B cell (primary cell): ENCODE data around the gene CHD1. TPM values are rescaled to one million over a fixed set of nuclear protein-coding genes. Genes with fewer than 3 reads are reported as not detected.

Experiments used
- ATAC-seq: fragments of 200-7000 bp; cut with Tn5 transposase; one replicate; pipeline ENCODE4 v1.10.0; 2021; ENCODE audit warnings: low read depth, mild to moderate bottlenecking, moderate number of reproducible peaks, moderate library complexity
- CTCF ChIA-PET: fragments of 350-600 bp; sonication (Branson Sonifier 250); formaldehyde crosslinking; loops from one replicate; lab custom pipeline; 2021; ENCODE audit warnings: antibody characterized with exemption, inconsistent platforms; lab: Charles Lee
- POLR2A ChIA-PET: fragments of 350-600 bp; sonication (Branson Sonifier 250); formaldehyde crosslinking; loops from one replicate; lab custom pipeline; 2021; ENCODE audit warnings: antibody characterized with exemption; lab: Charles Lee
- DNase-seq: peaks from one replicate; pipeline ENCODE4 v3.0.0; 2013
- H2AFZ ChIP-seq: 2 replicates; pipeline ENCODE4 v1.6.1; 2012; ENCODE audit warnings: mild to moderate bottlenecking, low read depth, low read length; ENCODE audit not compliant: insufficient read depth, poor library complexity, severe bottlenecking
- H3K27ac ChIP-seq, 2 donors: 1 replicate in 1 of 2; 2 replicates in 1 of 2; pipeline ENCODE4 v1.5.1; 2012 to 2013; ENCODE audit warnings: low read length in 2 of 2, mild to moderate bottlenecking in 2 of 2, moderate library complexity in 1 of 2
- H3K27me3 ChIP-seq, 4 experiments: fragments of 200-600 bp in 1 of 4; sonication (generic) in 1 of 4; replicated peaks in 1 of 4; 1 replicate in 2 of 4; 2 replicates in 2 of 4; pipeline versions ENCODE4 v1.6.1 to v1.7.0; 2013 to 2016; ENCODE audit warnings: low read length in 3 of 4, mild to moderate bottlenecking in 2 of 4, mixed read lengths in 1 of 4, moderate library complexity in 1 of 4; ENCODE audit not compliant: insufficient read depth in 4 of 4, control insufficient read depth in 3 of 4; ENCODE audit errors: control extremely low read depth in 1 of 4
- H3K36me3 ChIP-seq, 2 experiments: replicated peaks in 1 of 2; 1 replicate in 1 of 2; 2 replicates in 1 of 2; pipeline versions ENCODE4 v1.6.1 to v1.7.1; 2013; ENCODE audit warnings: low read length in 1 of 2; ENCODE audit not compliant: insufficient read depth in 2 of 2, control insufficient read depth in 1 of 2; ENCODE audit errors: control extremely low read depth in 1 of 2, extremely low read depth in 1 of 2
- H3K4me1 ChIP-seq, 2 donors: fragments of 200-600 bp in 1 of 2; sonication (generic) in 1 of 2; 1 replicate in 1 of 2; 2 replicates in 1 of 2; pipeline versions ENCODE4 v1.5.1 to v1.6.1; 2013 to 2017; ENCODE audit warnings: low read length in 2 of 2; ENCODE audit not compliant: control insufficient read depth in 2 of 2, insufficient read depth in 2 of 2
- H3K4me2 ChIP-seq: replicated peaks from 2 replicates; pipeline ENCODE3; 2012; ENCODE audit warnings: mild to moderate bottlenecking, low read depth, low read length; ENCODE audit not compliant: poor library complexity, severe bottlenecking
- H3K4me3 ChIP-seq, 5 experiments: fragments of 200-600 bp in 1 of 5; sonication (generic) in 1 of 5; 1 replicate in 3 of 5; 2 replicates in 2 of 5; pipeline versions ENCODE4 v1.5.1 to v1.7.0; 2011 to 2016; ENCODE audit warnings: low read length in 4 of 5, mild to moderate bottlenecking in 4 of 5, low read depth in 2 of 5, control low read depth in 1 of 5, moderate library complexity in 1 of 5; ENCODE audit not compliant: insufficient read depth in 1 of 5; ENCODE audit errors: control extremely low read depth in 1 of 5, extremely low read depth in 1 of 5
- H3K79me2 ChIP-seq: fragments of 200-600 bp; sonication (generic); one replicate; pipeline ENCODE4 v1.6.0; 2016; ENCODE audit warnings: low read length; ENCODE audit not compliant: control insufficient read depth, insufficient read depth
- H3K9ac ChIP-seq: fragments of 200-600 bp; sonication (generic); 2 replicates; pipeline ENCODE4 v1.6.1; 2017; ENCODE audit warnings: mild to moderate bottlenecking, low read length, moderate library complexity
- H3K9me3 ChIP-seq, 3 donors: one replicate each; pipeline versions ENCODE4 v1.6.1 to v1.7.1; 2013; ENCODE audit warnings: low read length in 2 of 3; ENCODE audit not compliant: control insufficient read depth in 2 of 3, insufficient read depth in 1 of 3; ENCODE audit errors: control extremely low read depth in 1 of 3
- H4K20me1 ChIP-seq: 2 replicates; pipeline ENCODE4 v1.6.0; 2012; ENCODE audit warnings: mild to moderate bottlenecking, low read length; ENCODE audit not compliant: insufficient read depth, control insufficient read depth, poor library complexity, severe bottlenecking
- H3K27ac Mint-ChIP-seq: one replicate; pipeline ENCODE4 v1.8.0; 2021; ENCODE audit warnings: mixed read lengths
- H3K27me3 Mint-ChIP-seq: one replicate; pipeline ENCODE4 v1.8.0; 2021; ENCODE audit warnings: mixed read lengths
- H3K4me1 Mint-ChIP-seq: one replicate; pipeline ENCODE4 v1.8.0; 2021; ENCODE audit warnings: mixed read lengths
- H3K4me3 Mint-ChIP-seq: one replicate; pipeline ENCODE4 v1.8.0; 2021; ENCODE audit warnings: mixed read lengths
- H3K9me3 Mint-ChIP-seq: one replicate; pipeline ENCODE4 v1.8.0; 2022; ENCODE audit warnings: mixed read lengths; ENCODE audit not compliant: insufficient read depth
- CTCF ChIP-seq: fragments of 200-600 bp; IDR thresholded peaks from one replicate; pipeline ENCODE4 v1.8.0; 2022; ENCODE audit warnings: antibody characterized with exemption, mild to moderate bottlenecking
- EZH2 ChIP-seq: IDR thresholded peaks from 2 replicates; pipeline ENCODE4 v1.6.1; 2012; ENCODE audit warnings: borderline replicate concordance, low read depth, mild to moderate bottlenecking, moderate library complexity, low read length; ENCODE audit not compliant: insufficient read depth, poor library complexity, severe bottlenecking
- WGBS: methylation state at CpG from one replicate; pipeline ENCODE4 v1.1.5; 2013; ENCODE audit warnings: missing lambda C conversion rate; ENCODE audit not compliant: insufficient coverage; 5-methylcytosine and 5-hydroxymethylcytosine counted together
- intact Hi-C: fragments of 100-400 bp; cut with micrococcal nuclease; formaldehyde crosslinking; loops from one replicate; pipeline ENCODE4 v1.10.0; 2022
- polyA plus RNA-seq: library from polyadenylated mRNA; depleted of rRNA; stranded (reverse); fragments of >200 nt; gene quantifications from 2 replicates; pipeline ENCODE4 v1.2.3, GENCODE V29; 2012
- total RNA-seq, 2 donors: library from RNA; stranded (reverse); fragments of 120-200 nt in 1 of 2; gene quantifications; 1 replicate in 1 of 2; 2 replicates in 1 of 2; pipeline versions ENCODE4 v1.2.3 to v1.2.4, GENCODE V29; 2013 to 2022

CHD1 gene
- total and polyA plus RNA-seq, 2 donors (not counting 1 experiment from before 2014, with no cell fraction given), result 27.8 to 91.4 TPM

DNA sequence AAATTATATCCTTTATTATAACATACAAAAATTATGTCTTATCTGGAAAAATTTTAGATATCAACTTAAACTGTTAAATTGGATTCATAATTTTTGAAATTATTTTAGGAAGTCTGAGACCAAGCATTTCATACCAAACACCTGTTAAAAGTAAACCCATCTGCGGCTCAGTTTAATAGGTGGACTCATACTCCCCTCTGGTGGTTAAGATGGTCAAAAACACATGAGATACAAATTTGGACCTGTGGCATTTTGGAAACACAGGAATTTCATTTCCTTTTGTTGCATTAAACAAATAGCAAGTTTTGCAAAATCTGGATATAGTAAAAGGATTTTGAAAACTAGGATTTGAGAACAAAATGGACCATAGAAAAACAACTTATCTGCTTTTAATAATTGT is 101.6 kb downstream of the CHD1 start:
- WGBS, result no CpG with 5 or more reads among the region's 1 CpG
- H3K9ac ChIP-seq, result no peak overlapping the region
- H3K4me2 ChIP-seq, result no peak overlapping the region
- H3K4me3 ChIP-seq, result no peak overlapping the region
- Mint-ChIP-seq H3K4me1 (no peaks in the 10 kb centered on the region), H3K27me3 (no peaks in the 10 kb centered on the region), H3K27ac (no peak overlapping the region), H3K9me3 (no peaks in the 10 kb centered on the region), H3K4me3 (no peak overlapping the region)
- ChIA-PET POLR2A (no interaction called here), CTCF (interaction anchor here (1.2 to 2.6 kb wide), 3 partner anchors 31 to 1596 kb away, joined by 3 to 9 read pairs (median 4); no protein-coding TSS in a partner anchor)
- no peak for TF ChIP-seq EZH2
- TF ChIP-seq CTCF, result peak; percentile 53
- intact Hi-C loops, result no loop called here
- H4K20me1 ChIP-seq, result no peaks in the 10 kb centered on the region
- ATAC-seq (no peak), DNase-seq (peak; percentile 44)
- no peaks in the 10 kb centered on the region for H3K4me1 ChIP-seq
- no peak overlapping the region for H2AFZ ChIP-seq
- H3K9me3 ChIP-seq, result no peaks in the 10 kb centered on the region
- no peaks in the 10 kb centered on the region for H3K79me2 ChIP-seq
- no peaks in the 10 kb centered on the region for H3K27me3 ChIP-seq
- H3K27ac ChIP-seq, result no peak overlapping the region
- H3K36me3 ChIP-seq, result no peaks in the 10 kb centered on the region

- POLR2A ChIA-PET, result no interaction called here
These were observed 103.0 kb downstream of the CHD1 start for GRCh38 chr5:98825582-98826375.

More at GRCh38 chr5:98825582-98826375, 103.0 kb downstream of the CHD1 start:
- Histone ChIP-seq H2AFZ (no peak overlapping the region), H4K20me1 (no peaks in the 10 kb centered on the region), H3K9ac (no peak overlapping the region), H3K27ac (no peak overlapping the region), H3K27me3 (no peaks in the 10 kb centered on the region), H3K36me3 (no peaks in the 10 kb centered on the region), H3K79me2 (no peaks in the 10 kb centered on the region), H3K4me3 (no peak overlapping the region), H3K4me1 (no peaks in the 10 kb centered on the region), H3K4me2 (no peak overlapping the region), H3K9me3 (peaks cover 0 to 2% (median 0%) of the 10 kb centered on the region in 3 donors)
- no peak overlapping the region for H3K27ac Mint-ChIP-seq
- CTCF ChIA-PET, result interaction anchor here (1.2 kb wide), 1 partner anchor 58 kb away, joined by 4 read pairs; no protein-coding TSS in a partner anchor
- H3K27me3 Mint-ChIP-seq, result no peaks in the 10 kb centered on the region
- ATAC-seq (no peak), DNase-seq (no peak)
- no peaks in the 10 kb centered on the region for H3K9me3 Mint-ChIP-seq
- no peak for TF ChIP-seq EZH2
- no peak for TF ChIP-seq CTCF
- no peak overlapping the region for H3K4me3 Mint-ChIP-seq
- no peaks in the 10 kb centered on the region for H3K4me1 Mint-ChIP-seq
- intact Hi-C loops, result no loop called here
- WGBS, result no CpG with 5 or more reads among the region's 4 CpGs
